SU-DHL-6 (cell line): ENCODE measurements around the gene BPIFA2.

Experiments
- H2AFZ ChIP-seq: fragments of 200-600 bp; sonication (generic); 2 replicates; pipeline ENCODE4 v1.6.1; 2014; ENCODE audit warnings: low read depth, mild to moderate bottlenecking, moderate library complexity, mixed read lengths, antibody characterized with exemption, low read length; ENCODE audit not compliant: severe bottlenecking
- H3F3A ChIP-seq: fragments of 200-600 bp; shearing (Covaris generic); 2 replicates; pipeline ENCODE4 v1.6.0; 2016; ENCODE audit warnings: antibody characterized with exemption, mild to moderate bottlenecking; ENCODE audit not compliant: insufficient read depth
- H3K27ac ChIP-seq: fragments of 200-600 bp; sonication (generic); 2 replicates; pipeline ENCODE4 v1.5.1; 2016; ENCODE audit warnings: low read depth, mild to moderate bottlenecking, low read length, moderate library complexity, mixed read lengths
- H3K27me3 ChIP-seq: fragments of 200-600 bp; sonication (generic), shearing (Covaris generic); 2 replicates; pipeline ENCODE4 v1.6.0; 2014; ENCODE audit warnings: mild to moderate bottlenecking, low read length
- H3K36me3 ChIP-seq: fragments of 200-600 bp; sonication (generic); 2 replicates; pipeline ENCODE4 v1.6.1; 2014; ENCODE audit warnings: mild to moderate bottlenecking, low read length, mixed read lengths
- H3K4me2 ChIP-seq: fragments of 300-600, 200-600 bp; shearing (Covaris generic), sonication (generic); 2 replicates; pipeline ENCODE4 v1.6.0; 2014; ENCODE audit warnings: low read length, low read depth, mild to moderate bottlenecking; ENCODE audit not compliant: poor library complexity, severe bottlenecking
- H3K4me3 ChIP-seq: fragments of 200-600 bp; sonication (generic); 2 replicates; pipeline ENCODE4 v1.5.1; 2014; ENCODE audit warnings: antibody characterized with exemption, low read length, mild to moderate bottlenecking, mixed read lengths; ENCODE audit not compliant: insufficient read depth, poor library complexity, severe bottlenecking
- H3K79me2 ChIP-seq: fragments of 200-600 bp; sonication (generic); 2 replicates; pipeline ENCODE4 v1.6.1; 2014; ENCODE audit warnings: mild to moderate bottlenecking, low read length, moderate library complexity; ENCODE audit not compliant: insufficient read depth
- H3K9ac ChIP-seq: fragments of 200-600 bp; sonication (generic); 2 replicates; pipeline ENCODE4 v1.7.0; 2014; ENCODE audit warnings: mild to moderate bottlenecking, low read length
- H3K9me2 ChIP-seq: fragments of 200-600 bp; sonication (generic); replicated peaks from 2 replicates; pipeline ENCODE4 v1.6.1; 2014; ENCODE audit warnings: low read length; ENCODE audit not compliant: insufficient read depth
- H3K9me3 ChIP-seq: fragments of 200-600 bp; sonication (generic); 2 replicates; pipeline ENCODE4 v1.6.1; 2014; ENCODE audit warnings: low read length, mixed read lengths; ENCODE audit not compliant: insufficient read depth
- H4K20me1 ChIP-seq: fragments of 200-600 bp; sonication (generic); 2 replicates; pipeline ENCODE4 v1.6.1; 2014; ENCODE audit warnings: low read depth, mild to moderate bottlenecking, antibody characterized with exemption, low read length, moderate library complexity, mixed read lengths
- EZH2phosphoT487 ChIP-seq: fragments of 200-600 bp; sonication (generic), shearing (Covaris generic); conservative IDR thresholded peaks from 2 replicates; pipeline ENCODE4 v1.6.1; 2018; ENCODE audit warnings: mild to moderate bottlenecking, antibody characterized with exemption, low read length, moderate library complexity, mixed read lengths
- TF ChIP-seq, protein P1 (sequence below): fragments of 200-600 bp; sonication (generic); IDR thresholded peaks from one replicate; pipeline ENCODE4 v1.5.1; 2017; ENCODE audit warnings: antibody characterized with exemption, mild to moderate bottlenecking, low read length, moderate library complexity; ENCODE audit not compliant: insufficient read depth, poor library complexity, severe bottlenecking

BPIFA2 gene

DNA sequence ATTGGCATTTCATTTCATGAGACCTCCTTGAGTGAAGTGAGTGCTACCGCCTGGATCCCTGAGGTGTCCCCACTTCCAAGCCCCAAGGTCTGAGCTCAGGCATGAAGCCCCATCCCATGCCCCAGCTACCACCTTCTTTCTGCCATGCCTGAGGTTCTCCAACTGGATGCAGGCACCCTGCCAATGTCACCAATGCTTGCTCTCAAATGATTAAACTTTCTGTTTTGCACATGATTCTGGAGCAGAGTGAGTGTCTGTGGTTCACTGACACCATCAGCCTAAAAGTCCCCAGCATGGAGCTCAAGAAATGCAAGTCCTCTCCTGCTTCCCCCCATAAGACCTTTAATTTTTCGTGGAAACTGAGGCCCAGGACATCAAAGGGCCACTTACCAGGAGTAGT, 43.7 kb upstream of the BPIFA2 start:
- Histone ChIP-seq H3K4me2 (no peak overlapping the region), H3K27me3 (no peaks in the 10 kb centered on the region), H3K79me2 (no peaks in the 10 kb centered on the region), H3K27ac (no peak overlapping the region), H3K4me3 (no peak overlapping the region), H3F3A (no peaks in the 10 kb centered on the region), H3K9me3 (no peaks in the 10 kb centered on the region), H3K9ac (no peak overlapping the region), H3K9me2 (no peaks in the 10 kb centered on the region), H3K36me3 (no peaks in the 10 kb centered on the region), H2AFZ (no peak overlapping the region), H4K20me1 (no peaks in the 10 kb centered on the region)
- TF ChIP-seq EZH2phosphoT487, result no peak
- TF ChIP-seq, protein P1, sequence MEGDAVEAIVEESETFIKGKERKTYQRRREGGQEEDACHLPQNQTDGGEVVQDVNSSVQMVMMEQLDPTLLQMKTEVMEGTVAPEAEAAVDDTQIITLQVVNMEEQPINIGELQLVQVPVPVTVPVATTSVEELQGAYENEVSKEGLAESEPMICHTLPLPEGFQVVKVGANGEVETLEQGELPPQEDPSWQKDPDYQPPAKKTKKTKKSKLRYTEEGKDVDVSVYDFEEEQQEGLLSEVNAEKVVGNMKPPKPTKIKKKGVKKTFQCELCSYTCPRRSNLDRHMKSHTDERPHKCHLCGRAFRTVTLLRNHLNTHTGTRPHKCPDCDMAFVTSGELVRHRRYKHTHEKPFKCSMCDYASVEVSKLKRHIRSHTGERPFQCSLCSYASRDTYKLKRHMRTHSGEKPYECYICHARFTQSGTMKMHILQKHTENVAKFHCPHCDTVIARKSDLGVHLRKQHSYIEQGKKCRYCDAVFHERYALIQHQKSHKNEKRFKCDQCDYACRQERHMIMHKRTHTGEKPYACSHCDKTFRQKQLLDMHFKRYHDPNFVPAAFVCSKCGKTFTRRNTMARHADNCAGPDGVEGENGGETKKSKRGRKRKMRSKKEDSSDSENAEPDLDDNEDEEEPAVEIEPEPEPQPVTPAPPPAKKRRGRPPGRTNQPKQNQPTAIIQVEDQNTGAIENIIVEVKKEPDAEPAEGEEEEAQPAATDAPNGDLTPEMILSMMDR, result no peak

DNA sequence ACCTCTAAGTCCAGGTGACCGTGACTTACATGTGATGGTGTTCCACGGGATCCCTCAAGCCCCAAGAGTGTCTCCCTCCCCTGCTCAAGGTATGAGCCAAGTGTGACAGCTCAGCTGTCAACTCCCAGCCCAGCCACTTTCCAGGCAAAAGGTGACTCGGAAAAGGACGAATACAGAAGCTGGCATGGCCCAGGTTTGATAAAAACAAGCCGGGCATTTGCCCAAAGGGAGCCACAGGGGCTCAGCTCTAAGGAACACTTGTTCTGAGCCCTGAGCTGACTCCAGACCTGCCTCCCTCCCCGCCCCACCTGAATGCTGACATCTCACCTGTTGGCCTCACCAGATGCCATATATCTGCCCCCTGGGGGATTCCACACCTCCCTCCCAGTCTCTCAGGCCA, 43.0 kb upstream of the BPIFA2 start:
- Histone ChIP-seq H3K79me2 (no peaks in the 10 kb centered on the region), H2AFZ (no peak overlapping the region), H3K4me2 (no peak overlapping the region), H3K27me3 (no peaks in the 10 kb centered on the region), H3K27ac (no peak overlapping the region), H3K9ac (no peak overlapping the region), H3K9me3 (no peaks in the 10 kb centered on the region), H3K9me2 (no peaks in the 10 kb centered on the region), H4K20me1 (no peaks in the 10 kb centered on the region), H3K36me3 (no peaks in the 10 kb centered on the region), H3F3A (no peaks in the 10 kb centered on the region), H3K4me3 (no peak overlapping the region)
- TF ChIP-seq, protein P1, result no peak
- no peak for TF ChIP-seq EZH2phosphoT487

DNA sequence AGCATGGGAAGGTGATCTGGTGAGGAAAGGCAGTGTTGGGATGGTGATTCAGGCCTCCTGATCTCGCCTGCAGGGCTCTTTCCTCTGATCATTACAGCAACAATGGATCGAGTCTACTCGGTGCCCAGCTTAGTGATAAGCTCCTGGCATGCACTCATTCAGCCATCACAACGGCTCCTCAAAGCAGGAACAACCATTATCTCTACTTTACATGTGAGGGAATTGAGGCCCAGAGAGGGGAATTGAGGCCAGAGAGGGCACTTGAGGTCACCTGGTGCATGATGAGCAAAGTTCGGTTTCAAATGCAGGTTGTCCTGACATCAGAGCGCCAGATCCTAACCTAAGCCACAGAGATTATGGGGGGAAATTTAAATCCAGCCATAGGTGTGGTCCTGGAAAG, 42.0 kb upstream of the BPIFA2 start:
- H3K9ac ChIP-seq, result no peak overlapping the region
- H3K27me3 ChIP-seq, result no peaks in the 10 kb centered on the region
- no peaks in the 10 kb centered on the region for H3F3A ChIP-seq
- H2AFZ ChIP-seq, result no peak overlapping the region
- no peak overlapping the region for H3K27ac ChIP-seq
- TF ChIP-seq EZH2phosphoT487, result no peak
- TF ChIP-seq, protein P1, result no peak
- no peaks in the 10 kb centered on the region for H3K36me3 ChIP-seq
- H3K4me3 ChIP-seq, result no peak overlapping the region
- no peaks in the 10 kb centered on the region for H3K79me2 ChIP-seq
- H4K20me1 ChIP-seq, result no peaks in the 10 kb centered on the region
- no peak overlapping the region for H3K4me2 ChIP-seq
- no peaks in the 10 kb centered on the region for H3K9me2 ChIP-seq
- no peaks in the 10 kb centered on the region for H3K9me3 ChIP-seq
